ENCODE results near the gene PSMB7.

The PSMB7 gene

GRCh38 chr9:124388275-124389048 lies 26.8 kb downstream of the PSMB7 start:
- Mint-ChIP-seq H3K36me3 (ENCODE audit: low read depth) (peaks cover 20% of the 10 kb centered on the region), H3K4me1 (peaks cover 40% of the 10 kb centered on the region)
- ATAC-seq, result no peak

GRCh38 chr9:124386201-124386600 lies 29.0 kb downstream of the PSMB7 start:
- ATAC-seq (no peak), DNase-seq (no peak)
- peaks cover 42% of the 10 kb centered on the region for H3K4me1 Mint-ChIP-seq
- H3K27ac Mint-ChIP-seq, result no peak overlapping the region
- H3K36me3 Mint-ChIP-seq (ENCODE audit: low read depth), result peaks cover 31% of the 10 kb centered on the region
- no peaks in the 10 kb centered on the region for H3K27me3 Mint-ChIP-seq
- H3K4me3 Mint-ChIP-seq, result no peak overlapping the region
- H3K9me3 Mint-ChIP-seq, result no peaks in the 10 kb centered on the region

More at GRCh38 chr9:124388275-124389048, 26.8 kb downstream of the PSMB7 start:
- H3K9me3 Mint-ChIP-seq, result no peaks in the 10 kb centered on the region
- H3K27me3 Mint-ChIP-seq, result no peaks in the 10 kb centered on the region
- H3K27ac Mint-ChIP-seq, result no peak overlapping the region
- no peak overlapping the region for H3K4me3 Mint-ChIP-seq
- no peak for DNase-seq

DNA sequence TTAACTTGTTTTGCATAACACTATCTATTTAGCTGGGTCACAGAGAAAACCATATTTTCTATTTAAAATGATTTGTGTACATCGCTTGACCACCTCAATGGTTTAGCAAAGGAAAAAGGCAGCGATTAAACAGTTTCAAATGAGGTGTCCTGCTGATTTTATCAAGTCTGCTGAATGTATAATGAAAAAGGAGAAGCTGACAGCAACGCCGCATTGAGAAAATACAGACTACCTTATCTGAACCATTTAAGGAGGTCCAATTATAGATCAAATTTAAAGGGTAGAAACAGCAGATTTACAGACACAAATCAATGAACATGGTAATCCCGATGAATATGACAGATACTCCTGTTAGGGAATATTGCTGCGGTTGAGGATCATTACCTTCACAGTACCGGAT lies 29.6 kb downstream of the PSMB7 start:
- H3K4me3 Mint-ChIP-seq, result no peak overlapping the region
- peaks cover 40% of the 10 kb centered on the region for H3K4me1 Mint-ChIP-seq
- DNase-seq, result no peak
- peaks cover 31% of the 10 kb centered on the region for H3K36me3 Mint-ChIP-seq (ENCODE audit: low read depth)
- no peaks in the 10 kb centered on the region for H3K9me3 Mint-ChIP-seq
- no peak overlapping the region for H3K27ac Mint-ChIP-seq
- H3K27me3 Mint-ChIP-seq, result no peaks in the 10 kb centered on the region
- ATAC-seq, result no peak

- Mint-ChIP-seq H3K9me3 (no peaks in the 10 kb centered on the region), H3K4me1 (peaks cover 39% of the 10 kb centered on the region), H3K27ac (no peak overlapping the region), H3K27me3 (no peaks in the 10 kb centered on the region), H3K36me3 (ENCODE audit: low read depth) (peaks cover 36% of the 10 kb centered on the region), H3K4me3 (no peak overlapping the region)
- no peak for DNase-seq
- ATAC-seq, result no peak
Measured at GRCh38 chr9:124384846-124385245, 30.4 kb downstream of the PSMB7 start.

DNA sequence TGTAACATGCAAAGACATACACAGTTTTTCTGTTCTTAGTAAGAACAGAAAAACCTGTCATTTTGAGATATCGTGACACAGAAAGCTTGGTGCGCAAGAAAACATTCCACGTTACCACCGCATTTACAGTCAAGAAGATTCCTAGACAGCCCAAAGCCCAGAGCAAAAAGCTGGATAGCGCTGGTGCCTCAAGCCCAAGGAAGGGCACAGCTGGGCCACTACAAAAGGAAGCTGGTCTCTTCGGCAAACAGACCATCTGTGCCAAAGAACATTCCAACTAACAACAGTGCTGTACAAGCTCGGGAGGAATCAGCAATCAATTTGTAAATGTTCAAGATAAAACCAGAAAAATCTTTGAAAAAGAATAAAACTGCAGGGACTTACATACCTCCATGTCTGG lies 31.0 kb downstream of the PSMB7 start:
- Mint-ChIP-seq H3K9me3 (no peaks in the 10 kb centered on the region), H3K27ac (no peak overlapping the region), H3K36me3 (ENCODE audit: low read depth) (peaks cover 37% of the 10 kb centered on the region), H3K4me1 (peaks cover 37% of the 10 kb centered on the region), H3K27me3 (no peaks in the 10 kb centered on the region), H3K4me3 (no peak overlapping the region)
- ATAC-seq (no peak), DNase-seq (no peak)

DNA sequence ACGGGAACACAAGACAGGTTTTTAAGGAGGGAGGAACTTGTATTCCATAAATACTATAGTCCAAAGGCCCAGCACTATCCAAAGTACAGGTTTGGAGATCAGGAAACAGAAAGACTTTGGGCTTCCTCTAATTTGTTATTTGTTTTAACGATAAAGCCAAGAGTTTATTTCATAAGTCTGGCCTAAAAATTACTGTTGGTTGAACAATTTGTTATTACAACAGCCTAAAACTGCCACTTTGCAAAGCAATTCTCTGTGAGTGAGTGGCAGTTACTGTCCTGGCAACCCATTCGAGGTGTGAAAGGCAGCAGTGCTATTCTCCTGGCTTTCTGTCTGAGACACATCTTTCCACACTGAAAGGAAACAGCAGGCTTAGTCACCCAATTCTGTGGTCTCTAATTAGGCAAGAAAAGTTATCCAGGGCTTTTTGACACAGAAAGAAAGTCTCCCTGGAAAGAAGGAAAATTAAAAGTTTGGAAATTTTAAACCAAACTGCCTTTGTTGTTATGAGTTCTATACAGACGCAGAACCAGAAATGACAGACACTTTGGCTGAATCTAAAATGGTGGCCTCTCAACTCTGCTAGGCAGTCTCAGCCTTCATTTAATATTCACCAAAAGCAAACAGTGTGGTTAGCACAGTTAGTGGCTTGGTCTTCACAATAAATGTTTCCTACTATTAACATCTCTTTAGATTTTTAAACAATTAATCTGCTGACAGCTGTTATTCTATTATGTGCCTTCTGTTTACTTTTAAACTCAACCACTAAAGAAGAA lies 33.9 kb downstream of the PSMB7 start:
- peak overlapping the region; percentile 54 for H3K27ac Mint-ChIP-seq

GRCh38 chr9:124377551-124378406 lies 37.5 kb downstream of the PSMB7 start:
- peaks cover 30% of the 10 kb centered on the region for H3K4me1 Mint-ChIP-seq
- no peak overlapping the region for H3K27ac Mint-ChIP-seq
- no peak for ATAC-seq

More for the DNA sequence above, 33.9 kb downstream of the PSMB7 start:
- ATAC-seq (peak; percentile 95), DNase-seq (peak; percentile 14)
- no peaks in the 10 kb centered on the region for H3K27me3 Mint-ChIP-seq
- H3K9me3 Mint-ChIP-seq, result no peaks in the 10 kb centered on the region
- peaks cover 49% of the 10 kb centered on the region for H3K36me3 Mint-ChIP-seq (ENCODE audit: low read depth)
- peaks cover 31% of the 10 kb centered on the region for H3K4me1 Mint-ChIP-seq
- no peak overlapping the region for H3K4me3 Mint-ChIP-seq

DNA sequence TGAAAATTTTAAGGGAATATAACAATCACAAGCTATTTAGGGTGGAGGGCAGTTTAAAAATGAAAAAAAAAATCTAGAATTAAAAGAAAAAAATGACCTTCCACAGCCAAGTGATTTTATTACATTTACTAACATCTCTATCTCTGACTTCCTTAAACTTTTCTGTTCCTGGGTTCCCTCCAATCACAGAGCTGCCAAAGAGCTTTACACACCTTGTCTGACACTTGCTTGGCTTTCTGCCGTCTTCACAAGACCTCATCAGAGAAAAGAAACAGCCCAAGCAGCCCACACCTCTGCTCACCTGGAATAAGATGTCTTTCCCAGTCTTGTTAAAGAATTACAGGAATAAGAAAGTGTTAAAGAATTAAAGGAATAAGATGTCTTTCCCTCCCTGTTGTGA lies 38.9 kb downstream of the PSMB7 start:
- no peaks in the 10 kb centered on the region for H3K9me3 Mint-ChIP-seq
- DNase-seq (no peak), ATAC-seq (no peak)
- peaks cover 25% of the 10 kb centered on the region for H3K4me1 Mint-ChIP-seq
- no peaks in the 10 kb centered on the region for H3K27me3 Mint-ChIP-seq
- H3K36me3 Mint-ChIP-seq (ENCODE audit: low read depth), result peaks cover 48% of the 10 kb centered on the region
- no peak overlapping the region for H3K27ac Mint-ChIP-seq
- H3K4me3 Mint-ChIP-seq, result no peak overlapping the region

More at GRCh38 chr9:124377551-124378406, 37.5 kb downstream of the PSMB7 start:
- Mint-ChIP-seq H3K36me3 (ENCODE audit: low read depth) (peaks cover 46% of the 10 kb centered on the region), H3K27me3 (no peaks in the 10 kb centered on the region), H3K9me3 (no peaks in the 10 kb centered on the region), H3K4me3 (no peak overlapping the region)
- no peak for DNase-seq

GRCh38 chr9:124375726-124376125 lies 39.5 kb downstream of the PSMB7 start:
- H3K27ac Mint-ChIP-seq, result no peak overlapping the region
- DNase-seq (no peak), ATAC-seq (no peak)
- H3K27me3 Mint-ChIP-seq, result no peaks in the 10 kb centered on the region
- no peak overlapping the region for H3K4me3 Mint-ChIP-seq
- peaks cover 44% of the 10 kb centered on the region for H3K36me3 Mint-ChIP-seq (ENCODE audit: low read depth)
- H3K4me1 Mint-ChIP-seq, result peaks cover 25% of the 10 kb centered on the region
- H3K9me3 Mint-ChIP-seq, result no peaks in the 10 kb centered on the region

DNA sequence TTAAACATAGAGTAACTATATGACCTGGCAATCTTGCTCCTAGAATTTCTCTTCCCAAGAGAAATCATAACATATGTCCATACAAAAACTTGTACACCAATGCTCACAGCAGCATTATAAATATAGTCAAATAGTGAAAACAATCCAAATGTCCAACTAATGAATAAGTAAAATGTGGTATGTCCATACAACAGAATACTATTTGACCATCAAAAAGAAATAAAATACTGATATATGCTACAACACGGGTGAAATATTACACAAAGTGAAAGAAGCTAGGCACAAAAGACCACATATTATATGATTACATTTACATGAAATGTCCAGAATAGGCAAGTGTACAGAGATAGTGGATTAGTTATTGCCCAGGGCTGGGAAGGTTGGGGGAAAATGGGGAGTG lies 41.4 kb downstream of the PSMB7 start:
- Mint-ChIP-seq H3K27me3 (no peaks in the 10 kb centered on the region), H3K4me3 (no peak overlapping the region), H3K27ac (no peak overlapping the region), H3K4me1 (peaks cover 20% of the 10 kb centered on the region), H3K36me3 (ENCODE audit: low read depth) (peaks cover 36% of the 10 kb centered on the region), H3K9me3 (no peaks in the 10 kb centered on the region)
- no peak for ATAC-seq
- DNase-seq, result no peak

DNA sequence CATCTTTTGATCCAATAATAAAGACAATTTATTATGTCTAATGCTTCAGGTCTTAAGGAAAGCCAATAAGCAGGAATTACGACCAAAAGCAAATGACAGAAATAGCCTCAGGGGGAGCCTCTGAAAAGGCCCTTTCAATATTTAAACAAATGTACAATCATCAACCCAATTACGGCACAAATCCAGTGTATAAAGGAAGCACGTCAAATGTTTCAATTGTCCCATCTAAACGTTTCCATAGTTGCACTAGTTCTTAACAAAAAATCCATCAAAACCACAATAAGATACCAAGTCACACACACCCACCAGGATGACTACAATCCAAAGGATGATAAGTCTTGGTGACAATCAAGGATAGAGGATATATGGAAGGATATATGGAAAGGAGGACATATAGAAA lies 41.9 kb downstream of the PSMB7 start:
- DNase-seq (no peak), ATAC-seq (no peak)
- H3K27me3 Mint-ChIP-seq, result no peaks in the 10 kb centered on the region
- H3K4me3 Mint-ChIP-seq, result no peak overlapping the region
- no peak overlapping the region for H3K27ac Mint-ChIP-seq
- H3K4me1 Mint-ChIP-seq, result peaks cover 20% of the 10 kb centered on the region
- H3K36me3 Mint-ChIP-seq (ENCODE audit: low read depth), result peaks cover 36% of the 10 kb centered on the region
- H3K9me3 Mint-ChIP-seq, result no peaks in the 10 kb centered on the region

DNA sequence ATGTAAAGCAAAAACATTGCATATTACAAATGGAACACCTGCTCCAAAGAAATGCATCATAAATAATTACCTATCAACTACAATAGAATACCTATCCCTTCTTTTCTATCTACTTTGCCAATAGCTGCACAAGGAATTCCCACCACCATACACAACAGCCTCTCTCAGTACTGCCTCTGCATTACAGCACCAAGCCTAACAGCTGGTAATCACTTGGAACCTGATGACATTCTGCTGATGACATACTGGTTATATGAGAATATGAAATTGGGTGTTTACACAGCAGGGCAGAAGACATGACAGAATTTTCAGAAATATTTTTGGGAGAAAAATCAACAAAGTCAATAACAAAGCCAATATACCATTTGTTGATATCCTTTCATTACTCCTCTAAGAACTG lies 43.2 kb downstream of the PSMB7 start:
- ATAC-seq (no peak), DNase-seq (no peak)
- no peaks in the 10 kb centered on the region for H3K27me3 Mint-ChIP-seq
- H3K27ac Mint-ChIP-seq, result no peak overlapping the region
- peaks cover 29% of the 10 kb centered on the region for H3K36me3 Mint-ChIP-seq (ENCODE audit: low read depth)
- H3K4me1 Mint-ChIP-seq, result peaks cover 28% of the 10 kb centered on the region
- H3K4me3 Mint-ChIP-seq, result no peak overlapping the region
- H3K9me3 Mint-ChIP-seq, result no peaks in the 10 kb centered on the region

- ATAC-seq, result no peak
- Mint-ChIP-seq H3K27ac (no peak overlapping the region), H3K9me3 (no peaks in the 10 kb centered on the region), H3K27me3 (no peaks in the 10 kb centered on the region), H3K36me3 (ENCODE audit: low read depth) (peaks cover 25% of the 10 kb centered on the region), H3K4me1 (peaks cover 35% of the 10 kb centered on the region), H3K4me3 (no peak overlapping the region)
- DNase-seq, result no peak
Measured at GRCh38 chr9:124370896-124371582, 44.2 kb downstream of the PSMB7 start.

GRCh38 chr9:124369231-124369797 lies 45.9 kb downstream of the PSMB7 start:
- no peak overlapping the region for H3K4me3 Mint-ChIP-seq
- no peaks in the 10 kb centered on the region for H3K27me3 Mint-ChIP-seq
- peaks cover 19% of the 10 kb centered on the region for H3K36me3 Mint-ChIP-seq (ENCODE audit: low read depth)
- ATAC-seq (no peak), DNase-seq (no peak)
- no peak overlapping the region for H3K27ac Mint-ChIP-seq
- H3K9me3 Mint-ChIP-seq, result no peaks in the 10 kb centered on the region
- H3K4me1 Mint-ChIP-seq, result peaks cover 37% of the 10 kb centered on the region
